NCI-H510A (cell line): ENCODE measurements around the gene SYT1.

ENCODE experiments used
- DNase-seq: peaks from one replicate; lab custom pipeline; 2025; lab: John Stamatoyannopoulos, UW

The SYT1 gene

GRCh38 chr12:79439175-79439825 is 574.7 kb downstream of the SYT1 start:
- no peak for DNase-seq

- DNase-seq = no peak
Measured at GRCh38 chr12:79441534-79441933, 577.0 kb downstream of the SYT1 start.

- no peak for DNase-seq
Measured at GRCh38 chr12:79442396-79442795, 577.8 kb downstream of the SYT1 start.

GRCh38 chr12:79444089-79444488 is 579.5 kb downstream of the SYT1 start:
- DNase-seq = no peak

GRCh38 chr12:79448816-79449215 is 584.2 kb downstream of the SYT1 start:
- no peak for DNase-seq

- DNase-seq = no peak
Measured at GRCh38 chr12:79451365-79451764, 586.8 kb downstream of the SYT1 start.

GRCh38 chr12:79451978-79452377 is 587.4 kb downstream of the SYT1 start:
- no peak for DNase-seq

GRCh38 chr12:79452906-79453305 is 588.3 kb downstream of the SYT1 start:
- DNase-seq = no peak

- no peak for DNase-seq
Measured at GRCh38 chr12:79453820-79454219, 589.2 kb downstream of the SYT1 start.

GRCh38 chr12:79454338-79454843 is 589.8 kb downstream of the SYT1 start:
- DNase-seq = no peak

- no peak for DNase-seq
Measured at GRCh38 chr12:79455286-79455685, 590.7 kb downstream of the SYT1 start.

GRCh38 chr12:79482323-79482722 is 617.7 kb downstream of the SYT1 start:
- no peak for DNase-seq

- no peak for DNase-seq
Measured at GRCh38 chr12:79482921-79483320, 618.3 kb downstream of the SYT1 start.

- no peak for DNase-seq
Measured at GRCh38 chr12:79486154-79486553, 621.6 kb downstream of the SYT1 start.

GRCh38 chr12:79487386-79488110 is 623.0 kb downstream of the SYT1 start:
- no peak for DNase-seq
